Measurements from ENCODE around the gene LRRN4CL.

DNA sequence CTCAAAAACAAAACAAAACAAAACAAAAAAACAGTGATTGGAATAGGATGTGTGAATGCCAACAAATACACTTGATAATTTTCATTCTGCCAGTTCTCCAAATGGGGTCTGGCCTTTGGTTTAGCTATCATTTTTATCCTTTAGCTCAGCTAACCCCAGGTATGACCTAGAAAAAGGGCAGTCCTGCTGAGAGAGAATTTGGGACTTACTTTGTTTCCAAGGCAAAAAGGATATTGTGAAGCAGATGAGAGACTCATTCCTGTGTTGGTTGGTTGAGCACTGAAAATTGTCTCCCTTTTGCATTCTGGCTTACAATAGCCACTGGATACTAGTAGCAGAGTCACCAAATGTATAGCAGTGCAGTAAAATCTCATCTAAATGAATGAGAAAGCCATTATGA, 47.9 kb upstream of the LRRN4CL start:
- TF ChIP-seq, protein P1, sequence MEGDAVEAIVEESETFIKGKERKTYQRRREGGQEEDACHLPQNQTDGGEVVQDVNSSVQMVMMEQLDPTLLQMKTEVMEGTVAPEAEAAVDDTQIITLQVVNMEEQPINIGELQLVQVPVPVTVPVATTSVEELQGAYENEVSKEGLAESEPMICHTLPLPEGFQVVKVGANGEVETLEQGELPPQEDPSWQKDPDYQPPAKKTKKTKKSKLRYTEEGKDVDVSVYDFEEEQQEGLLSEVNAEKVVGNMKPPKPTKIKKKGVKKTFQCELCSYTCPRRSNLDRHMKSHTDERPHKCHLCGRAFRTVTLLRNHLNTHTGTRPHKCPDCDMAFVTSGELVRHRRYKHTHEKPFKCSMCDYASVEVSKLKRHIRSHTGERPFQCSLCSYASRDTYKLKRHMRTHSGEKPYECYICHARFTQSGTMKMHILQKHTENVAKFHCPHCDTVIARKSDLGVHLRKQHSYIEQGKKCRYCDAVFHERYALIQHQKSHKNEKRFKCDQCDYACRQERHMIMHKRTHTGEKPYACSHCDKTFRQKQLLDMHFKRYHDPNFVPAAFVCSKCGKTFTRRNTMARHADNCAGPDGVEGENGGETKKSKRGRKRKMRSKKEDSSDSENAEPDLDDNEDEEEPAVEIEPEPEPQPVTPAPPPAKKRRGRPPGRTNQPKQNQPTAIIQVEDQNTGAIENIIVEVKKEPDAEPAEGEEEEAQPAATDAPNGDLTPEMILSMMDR (conservative IDR thresholded peaks at IDR 0.05 in 1 of 2, IDR thresholded peaks at IDR 0.05 in 1 of 2; ENCODE audit: low read depth in 1 of 2, low read length in 2 of 2) = no peak
- TF ChIP-seq EZH2 (IDR thresholded peaks at IDR 0.05; ENCODE audit: low read length, missing control alignments) = no peak
